Measurements from ENCODE around the gene EIPR1. TPM values are rescaled to one million over a fixed set of nuclear protein-coding genes. Genes with fewer than 3 reads are reported as not detected.

The EIPR1 gene
- total and polyA plus RNA-seq, 10 of the 15 experiments (the other 5 are each of a cell fraction or from before 2014, with no cell fraction given), result 23.6 to 61.2 (median 42.2) TPM

GRCh38 chr2:3341336-3341735, 36.3 kb downstream of the EIPR1 start:
- no peaks in the 10 kb centered on the region for H3K4me1 ChIP-seq (ENCODE audit: control insufficient read depth, insufficient read depth, low read length)

More at GRCh38 chr2:3341336-3341735, 36.3 kb downstream of the EIPR1 start:
- POLR2A ChIA-PET, result no interaction called here
- FAIRE-seq (no peak), DNase-seq (ENCODE audit: low read depth, low spot score) (no peak), ATAC-seq (no peak)
- peaks cover 6 to 7% of the 10 kb centered on the region in 2 experiments for H3K36me3 ChIP-seq (ENCODE audit: control insufficient read depth in 2 of 2, insufficient read depth in 2 of 2, low read length in 1 of 2)
- TF ChIP-seq IRF5 (IDR thresholded peaks at IDR 0.05; ENCODE audit: borderline replicate concordance) (no peak), POLR2AphosphoS5 (IDR thresholded peaks at IDR 0.05; ENCODE audit: low read length) (no peak), NR2F1 (conservative IDR thresholded peaks at IDR 0.05) (no peak), EED (IDR thresholded peaks at IDR 0.05; ENCODE audit: low read depth) (no peak), MYB (IDR thresholded peaks at IDR 0.05; ENCODE audit: borderline replicate concordance, low read depth, low read length) (no peak), SMARCA5 (IDR thresholded peaks at IDR 0.05) (no peak), RFX5 (IDR thresholded peaks at IDR 0.05; ENCODE audit: low read depth, low read length) (no peak), TARDBP (IDR thresholded peaks at IDR 0.05; ENCODE audit: borderline replicate concordance) (no peak), KDM1A (IDR thresholded peaks at IDR 0.05; ENCODE audit: borderline replicate concordance) (no peak), ATF3 (IDR thresholded peaks at IDR 0.05; ENCODE audit: borderline replicate concordance, extremely low read depth, low read depth, low read length) (no peak), NR2C1 (IDR thresholded peaks at IDR 0.05) (no peak), CHD1 (IDR thresholded peaks at IDR 0.05; ENCODE audit: low read depth, low read length) (no peak), ZNF687 (IDR thresholded peaks at IDR 0.05) (no peak), TBL1XR1 (IDR thresholded peaks at IDR 0.05; ENCODE audit: low read depth, low read length) (no peak), POLR2AphosphoS2 (IDR thresholded peaks at IDR 0.05; ENCODE audit: low read depth, low read length) (no peak), TAF1 (IDR thresholded peaks at IDR 0.05; ENCODE audit: borderline replicate concordance, low read depth, low read length) (no peak), E4F1 (IDR thresholded peaks at IDR 0.05; ENCODE audit: borderline replicate concordance, partially characterized antibody) (no peak)
- no peak overlapping the region for H2AFZ ChIP-seq (ENCODE audit: control insufficient read depth, low read depth, low read length)
- no peaks in the 10 kb centered on the region for H3K79me2 ChIP-seq (ENCODE audit: control insufficient read depth, insufficient read depth, low read length)
- H4K20me1 ChIP-seq (ENCODE audit: control insufficient read depth, insufficient read depth), result no peaks in the 10 kb centered on the region
- intact Hi-C loops (cut with micrococcal nuclease; ENCODE audit: unreplicated experiment), result no loop called here
- H3K4me2 ChIP-seq (ENCODE audit: control insufficient read depth, insufficient read depth), result no peak overlapping the region
- H3K9me3 ChIP-seq (replicated peaks; ENCODE audit: control insufficient read depth, insufficient read depth, low read length), result no peaks in the 10 kb centered on the region
- no peak overlapping the region for H3K4me3 ChIP-seq
- no peak overlapping the region for H3K9ac ChIP-seq (ENCODE audit: control insufficient read depth, insufficient read depth, low read length)
- CTCF ChIA-PET, result no interaction called here
- no peaks in the 10 kb centered on the region for H3K27me3 ChIP-seq (replicated peaks in 1 of 2; ENCODE audit: control insufficient read depth in 2 of 2, insufficient read depth in 2 of 2, low read length in 1 of 2)
- BruUV-seq (replicated peaks), result no TSS peak
- H3K27ac ChIP-seq (ENCODE audit: control insufficient read depth, insufficient read depth), result no peak overlapping the region
- RAD21 ChIA-PET (ENCODE audit: unreplicated experiment), result no interaction called here
- SMC1A ChIA-PET (ENCODE audit: uncharacterized antibody, unreplicated experiment), result no interaction called here
- 97% methylated on average over 8 of the region's 8 CpGs for WGBS (ENCODE audit: insufficient coverage, insufficient replicate concordance, low lambda C conversion rate, missing lambda C conversion rate)
- in situ Hi-C loops (cut with MboI), result no loop called here
